ENCODE results near the gene LAMC3. TPM values are rescaled to one million over a fixed set of nuclear protein-coding genes. Genes with fewer than 3 reads are reported as not detected.

Gene LAMC3
- total RNA-seq, 4 donors from 2014 or later: 0.06 to 0.50 (median 0.34) TPM; not detected in 1

- no peak overlapping the region for H3K4me3 ChIP-seq
- TF ChIP-seq POLR2AphosphoS5 (IDR thresholded peaks at IDR 0.05): no peak
- TF ChIP-seq POLR2A (IDR thresholded peaks at IDR 0.05; ENCODE audit: low read depth): no peak
- TF ChIP-seq EP300 (IDR thresholded peaks at IDR 0.05): no peak
- TF ChIP-seq CTCF (IDR thresholded peaks at IDR 0.05): no peak
- H3K9me3 ChIP-seq: no peaks in the 10 kb centered on the region
- H3K27me3 ChIP-seq: peaks cover 0 to 60% (median 21%) of the 10 kb centered on the region in 4 donors
- DNase-seq (ENCODE audit: extremely low spot score): no peak
- peaks cover 9 to 29% (median 23%) of the 10 kb centered on the region in 4 donors for H3K4me1 ChIP-seq
- intact Hi-C loops (cut with DNase I): no loop called here
- no peaks in the 10 kb centered on the region for H3K36me3 ChIP-seq
- H3K27ac ChIP-seq (replicated peaks in 1 of 4): peak overlapping the region in 1 of 4 donors; percentile 6
- 91% methylated on average over 9 of the region's 24 CpGs for WGBS
Observed at GRCh38 chr9:131092548-131093440, 83.8 kb downstream of the LAMC3 start.

GRCh38 chr9:131094015-131094414 lies 85.0 kb downstream of the LAMC3 start:
- DNase-seq (ENCODE audit: extremely low spot score): no peak
- TF ChIP-seq POLR2A (IDR thresholded peaks at IDR 0.05; ENCODE audit: low read depth) (no peak), CTCF (IDR thresholded peaks at IDR 0.05) (no peak), EP300 (IDR thresholded peaks at IDR 0.05) (no peak), POLR2AphosphoS5 (IDR thresholded peaks at IDR 0.05) (no peak)
- Histone ChIP-seq H3K9me3 (no peaks in the 10 kb centered on the region), H3K4me1 (peaks cover 9 to 35% (median 31%) of the 10 kb centered on the region in 4 donors), H3K36me3 (no peaks in the 10 kb centered on the region), H3K27ac (replicated peaks in 1 of 4) (no peak overlapping the region), H3K27me3 (peaks cover 0 to 71% (median 28%) of the 10 kb centered on the region in 4 donors), H3K4me3 (no peak overlapping the region)
- intact Hi-C loops (cut with DNase I): no loop called here
- 85% methylated on average over 5 of the region's 5 CpGs for WGBS

GRCh38 chr9:131094622-131095021 lies 85.6 kb downstream of the LAMC3 start:
- no peak for DNase-seq (ENCODE audit: extremely low spot score)
- peak overlapping the region in 1 of 4 donors; percentile 66 for H3K27ac ChIP-seq (replicated peaks in 1 of 4)
- no peak for TF ChIP-seq POLR2A (IDR thresholded peaks at IDR 0.05; ENCODE audit: low read depth)
- no peak for TF ChIP-seq EP300 (IDR thresholded peaks at IDR 0.05)
- no peak for TF ChIP-seq CTCF (IDR thresholded peaks at IDR 0.05)
- H3K9me3 ChIP-seq: no peaks in the 10 kb centered on the region
- H3K27me3 ChIP-seq: peaks cover 0 to 75% (median 28%) of the 10 kb centered on the region in 4 donors
- H3K36me3 ChIP-seq: no peaks in the 10 kb centered on the region
- intact Hi-C loops (cut with DNase I): no loop called here
- WGBS: 43% methylated on average over 11 of the region's 12 CpGs
- no peak overlapping the region for H3K4me3 ChIP-seq
- H3K4me1 ChIP-seq: peaks cover 12 to 36% (median 31%) of the 10 kb centered on the region in 4 donors

DNA sequence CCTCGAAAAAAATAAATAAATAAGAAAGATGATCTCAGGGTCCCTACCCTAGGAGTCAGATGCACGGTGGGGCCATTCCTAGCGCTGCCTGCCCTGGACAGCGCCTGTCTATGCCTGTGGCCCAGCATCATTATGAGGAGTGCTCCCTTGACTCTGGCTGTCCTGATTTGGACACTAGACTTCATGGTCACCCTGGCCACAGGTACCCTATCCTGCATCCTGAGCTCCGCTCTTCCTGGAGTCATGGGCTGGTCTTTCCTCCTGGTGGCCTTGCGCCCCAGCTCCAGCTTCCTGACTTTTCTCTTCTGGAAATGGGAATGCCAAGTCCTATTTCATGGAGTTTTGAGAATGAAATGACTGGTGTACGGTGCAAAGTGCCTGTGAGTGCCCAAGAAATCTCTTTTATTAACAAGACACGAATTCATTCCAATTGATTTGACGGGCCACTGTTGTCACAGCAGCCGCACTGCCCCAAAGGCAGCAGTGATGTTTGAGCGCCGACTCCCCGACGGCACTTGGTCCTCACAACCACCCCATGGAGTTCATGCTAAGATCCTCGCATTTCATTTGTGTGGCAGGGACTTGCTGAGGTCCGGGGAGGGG lies 86.8 kb downstream of the LAMC3 start:
- 37% methylated on average over 14 of the region's 16 CpGs for WGBS
- intact Hi-C loops (cut with DNase I): no loop called here
- peaks cover 15 to 44% (median 38%) of the 10 kb centered on the region in 4 donors for H3K4me1 ChIP-seq
- H3K9me3 ChIP-seq: no peaks in the 10 kb centered on the region
- H3K27ac ChIP-seq (replicated peaks in 1 of 4): peak overlapping the region; percentile 61 to 69 (median 65)
- H3K27me3 ChIP-seq: peaks cover 0 to 75% (median 28%) of the 10 kb centered on the region in 4 donors
- no peaks in the 10 kb centered on the region for H3K36me3 ChIP-seq
- no peak for DNase-seq (ENCODE audit: extremely low spot score)
- TF ChIP-seq POLR2AphosphoS5 (IDR thresholded peaks at IDR 0.05): no peak
- no peak for TF ChIP-seq CTCF (IDR thresholded peaks at IDR 0.05)
- no peak for TF ChIP-seq POLR2A (IDR thresholded peaks at IDR 0.05; ENCODE audit: low read depth)
- TF ChIP-seq EP300 (IDR thresholded peaks at IDR 0.05): no peak
- peak overlapping the region; percentile 60 to 64 (median 62) for H3K4me3 ChIP-seq
